Osteocyte (in vitro differentiated cells): Measurements from ENCODE around the gene LRRN3. TPM values are rescaled to one million over a fixed set of nuclear protein-coding genes. Genes with fewer than 3 reads are reported as not detected.
A peak's percentile ranks its signal among the peaks of the same experiment; 100 is the strongest.

ENCODE experiments used
- DNase-seq: peaks from one replicate; pipeline ENCODE4 v3.0.0; 2021; ENCODE audit warnings: mixed read lengths; ENCODE audit not compliant: unreplicated experiment; ENCODE audit errors: extremely low spot score
- H3K27ac Mint-ChIP-seq: one replicate; pipeline ENCODE4 v1.8.0; 2021; ENCODE audit warnings: mild to moderate bottlenecking, mixed read lengths; ENCODE audit not compliant: unreplicated experiment
- H3K27me3 Mint-ChIP-seq: one replicate; pipeline ENCODE4 v1.8.0; 2021; ENCODE audit warnings: mixed read lengths; ENCODE audit not compliant: unreplicated experiment
- H3K36me3 Mint-ChIP-seq: one replicate; pipeline ENCODE4 v1.8.0; 2021; ENCODE audit warnings: mixed read lengths; ENCODE audit not compliant: unreplicated experiment
- H3K4me1 Mint-ChIP-seq: one replicate; pipeline ENCODE4 v1.8.0; 2021; ENCODE audit warnings: mixed read lengths; ENCODE audit not compliant: unreplicated experiment
- H3K4me3 Mint-ChIP-seq: one replicate; pipeline ENCODE4 v1.8.0; 2021; ENCODE audit warnings: mild to moderate bottlenecking, moderate library complexity, mixed read lengths; ENCODE audit not compliant: unreplicated experiment
- H3K9me3 Mint-ChIP-seq: one replicate; pipeline ENCODE4 v1.8.0; 2021; ENCODE audit warnings: mixed read lengths; ENCODE audit not compliant: unreplicated experiment
- CTCF ChIP-seq: fragments of 200-600 bp; sonication (generic); IDR thresholded peaks from 2 replicates; pipeline ENCODE4 v1.5.0; 2021; ENCODE audit warnings: antibody characterized with exemption, mild to moderate bottlenecking, moderate library complexity
- total RNA-seq: library from RNA; stranded (reverse); gene quantifications from 2 replicates; pipeline ENCODE4 v1.2.1, GENCODE V29; 2021

The LRRN3 gene
- total RNA-seq, 1 donor from 2014 or later, result 0.56 TPM

GRCh38 chr7:111150709-111151108 lies 59.8 kb downstream of the LRRN3 start:
- Mint-ChIP-seq H3K4me3 (no peak overlapping the region), H3K27me3 (no peaks in the 10 kb centered on the region), H3K9me3 (no peaks in the 10 kb centered on the region), H3K36me3 (peaks cover 3% of the 10 kb centered on the region), H3K4me1 (peaks cover 12% of the 10 kb centered on the region), H3K27ac (no peak overlapping the region)
- DNase-seq, result no peak
- no peak for TF ChIP-seq CTCF

- Mint-ChIP-seq H3K27me3 (no peaks in the 10 kb centered on the region), H3K27ac (peak overlapping the region; percentile 31), H3K4me1 (peaks cover 18% of the 10 kb centered on the region), H3K4me3 (no peak overlapping the region), H3K36me3 (peaks cover 2% of the 10 kb centered on the region), H3K9me3 (peaks cover 8% of the 10 kb centered on the region)
- no peak for TF ChIP-seq CTCF
- no peak for DNase-seq
Measured at GRCh38 chr7:111159426-111159825, 68.5 kb downstream of the LRRN3 start.

- peaks cover 2% of the 10 kb centered on the region for H3K36me3 Mint-ChIP-seq
- peaks cover 8% of the 10 kb centered on the region for H3K9me3 Mint-ChIP-seq
- H3K4me3 Mint-ChIP-seq, result no peak overlapping the region
- no peak for TF ChIP-seq CTCF
- DNase-seq, result no peak
- H3K4me1 Mint-ChIP-seq, result peaks cover 18% of the 10 kb centered on the region
- no peak overlapping the region for H3K27ac Mint-ChIP-seq
- H3K27me3 Mint-ChIP-seq, result no peaks in the 10 kb centered on the region
Measured at GRCh38 chr7:111160297-111160696, 69.4 kb downstream of the LRRN3 start.

GRCh38 chr7:111162692-111163091 lies 71.8 kb downstream of the LRRN3 start:
- Mint-ChIP-seq H3K27me3 (no peaks in the 10 kb centered on the region), H3K4me3 (no peak overlapping the region), H3K27ac (no peak overlapping the region), H3K9me3 (no peaks in the 10 kb centered on the region), H3K36me3 (no peaks in the 10 kb centered on the region), H3K4me1 (peaks cover 18% of the 10 kb centered on the region)
- DNase-seq, result no peak
- TF ChIP-seq CTCF, result no peak

- no peak for DNase-seq
- Mint-ChIP-seq H3K9me3 (no peaks in the 10 kb centered on the region), H3K27ac (no peak overlapping the region), H3K27me3 (no peaks in the 10 kb centered on the region), H3K4me1 (peaks cover 14% of the 10 kb centered on the region), H3K36me3 (no peaks in the 10 kb centered on the region), H3K4me3 (no peak overlapping the region)
- TF ChIP-seq CTCF, result no peak
Measured at GRCh38 chr7:111164442-111164841, 73.5 kb downstream of the LRRN3 start.
